ENCODE data around the gene CTSA. TPM values are rescaled to one million over a fixed set of nuclear protein-coding genes. Genes with fewer than 3 reads are reported as not detected.
"Not testable (repeated sequence)": the region's sequence is repeated elsewhere in the genome, so short reads cannot be mapped to it uniquely, and the experiment has no call there.

CTSA gene
- total RNA-seq, 1 donor from 2014 or later = 310 TPM

GRCh38 chr20:45924391-45925261, 33.5 kb downstream of the CTSA start:
- peaks cover 3% of the 10 kb centered on the region for H3K36me3 Mint-ChIP-seq (ENCODE audit: unreplicated experiment)
- peak overlapping the region; percentile 50 for H3K4me3 Mint-ChIP-seq (ENCODE audit: unreplicated experiment)
- no peaks in the 10 kb centered on the region for H3K27me3 Mint-ChIP-seq (ENCODE audit: unreplicated experiment)
- H3K4me1 Mint-ChIP-seq (ENCODE audit: unreplicated experiment) = peaks cover 53% of the 10 kb centered on the region
- no peak for DNase-seq (ENCODE audit: extremely low spot score, unreplicated experiment)
- TF ChIP-seq CTCF (IDR thresholded peaks at IDR 0.05) = no peak
- no peaks in the 10 kb centered on the region for H3K9me3 Mint-ChIP-seq (ENCODE audit: unreplicated experiment)
- peak overlapping the region; percentile 90 for H3K27ac Mint-ChIP-seq (ENCODE audit: unreplicated experiment)

- H3K4me3 Mint-ChIP-seq (ENCODE audit: unreplicated experiment) = no peak overlapping the region
- H3K27me3 Mint-ChIP-seq (ENCODE audit: unreplicated experiment) = no peaks in the 10 kb centered on the region
- H3K4me1 Mint-ChIP-seq (ENCODE audit: unreplicated experiment) = peaks cover 39% of the 10 kb centered on the region
- peak overlapping the region; percentile 90 for H3K27ac Mint-ChIP-seq (ENCODE audit: unreplicated experiment)
- H3K36me3 Mint-ChIP-seq (ENCODE audit: unreplicated experiment) = peaks cover 3% of the 10 kb centered on the region
- DNase-seq (ENCODE audit: extremely low spot score, unreplicated experiment) = no peak
- TF ChIP-seq CTCF (IDR thresholded peaks at IDR 0.05) = no peak
- H3K9me3 Mint-ChIP-seq (ENCODE audit: unreplicated experiment) = no peaks in the 10 kb centered on the region
Observed at GRCh38 chr20:45925821-45926506, 34.8 kb downstream of the CTSA start.

GRCh38 chr20:45926731-45927070, 35.6 kb downstream of the CTSA start:
- no peaks in the 10 kb centered on the region for H3K9me3 Mint-ChIP-seq (ENCODE audit: unreplicated experiment)
- H3K4me1 Mint-ChIP-seq (ENCODE audit: unreplicated experiment) = peaks cover 32% of the 10 kb centered on the region
- no peak for TF ChIP-seq CTCF (IDR thresholded peaks at IDR 0.05)
- DNase-seq (ENCODE audit: extremely low spot score, unreplicated experiment) = no peak
- no peaks in the 10 kb centered on the region for H3K27me3 Mint-ChIP-seq (ENCODE audit: unreplicated experiment)
- H3K27ac Mint-ChIP-seq (ENCODE audit: unreplicated experiment) = no peak overlapping the region
- peaks cover 3% of the 10 kb centered on the region for H3K36me3 Mint-ChIP-seq (ENCODE audit: unreplicated experiment)
- H3K4me3 Mint-ChIP-seq (ENCODE audit: unreplicated experiment) = no peak overlapping the region

GRCh38 chr20:45927071-45927878, 36.1 kb downstream of the CTSA start:
- peaks cover 30% of the 10 kb centered on the region for H3K4me1 Mint-ChIP-seq (ENCODE audit: unreplicated experiment)
- no peak overlapping the region for H3K4me3 Mint-ChIP-seq (ENCODE audit: unreplicated experiment)
- H3K27ac Mint-ChIP-seq (ENCODE audit: unreplicated experiment) = no peak overlapping the region
- no peaks in the 10 kb centered on the region for H3K9me3 Mint-ChIP-seq (ENCODE audit: unreplicated experiment)
- TF ChIP-seq CTCF (IDR thresholded peaks at IDR 0.05) = no peak
- no peak for DNase-seq (ENCODE audit: extremely low spot score, unreplicated experiment)
- H3K36me3 Mint-ChIP-seq (ENCODE audit: unreplicated experiment) = peaks cover 3% of the 10 kb centered on the region
- no peaks in the 10 kb centered on the region for H3K27me3 Mint-ChIP-seq (ENCODE audit: unreplicated experiment)

GRCh38 chr20:45931680-45932079, 40.5 kb downstream of the CTSA start:
- H3K27ac Mint-ChIP-seq (ENCODE audit: unreplicated experiment); H3K9me3 Mint-ChIP-seq (ENCODE audit: unreplicated experiment); DNase-seq (ENCODE audit: extremely low spot score, unreplicated experiment); H3K36me3 Mint-ChIP-seq (ENCODE audit: unreplicated experiment); H3K27me3 Mint-ChIP-seq (ENCODE audit: unreplicated experiment); H3K4me3 Mint-ChIP-seq (ENCODE audit: unreplicated experiment): not testable (repeated sequence)
- peaks cover 14% of the 10 kb centered on the region for H3K4me1 Mint-ChIP-seq (ENCODE audit: unreplicated experiment)

Data from osteocyte (in vitro differentiated cells).